Measurements from ENCODE around the gene PTPRE.

PTPRE gene

GRCh38 chr10:128007971-128008370 lies 101.1 kb downstream of the PTPRE start:
- Histone ChIP-seq H3K27me3 (ENCODE audit: insufficient read depth, low read depth, severe bottlenecking) (no peaks in the 10 kb centered on the region), H3K4me3 (ENCODE audit: low read depth, low read length) (no peak overlapping the region), H3K36me3 (no peaks in the 10 kb centered on the region), H3K9me3 (ENCODE audit: severe bottlenecking) (no peaks in the 10 kb centered on the region), H3K27ac (no peak overlapping the region)
- no peak for DNase-seq
- TF ChIP-seq CTCF (IDR thresholded peaks at IDR 0.05; ENCODE audit: low read depth, low read length), result no peak

- no peak for DNase-seq
- no peak overlapping the region for H3K27ac ChIP-seq
Measured at GRCh38 chr10:128008521-128009250, 101.8 kb downstream of the PTPRE start.

GRCh38 chr10:128009372-128010126 lies 102.6 kb downstream of the PTPRE start:
- no peak for DNase-seq
- Histone ChIP-seq H3K27me3 (ENCODE audit: insufficient read depth, low read depth, severe bottlenecking) (no peaks in the 10 kb centered on the region), H3K9me3 (ENCODE audit: severe bottlenecking) (no peaks in the 10 kb centered on the region), H3K27ac (no peak overlapping the region), H3K36me3 (no peaks in the 10 kb centered on the region), H3K4me3 (ENCODE audit: low read depth, low read length) (no peak overlapping the region)
- no peak for TF ChIP-seq CTCF (IDR thresholded peaks at IDR 0.05; ENCODE audit: low read depth, low read length)

More at GRCh38 chr10:128008521-128009250, 101.8 kb downstream of the PTPRE start:
- H3K36me3 ChIP-seq, result no peaks in the 10 kb centered on the region
- H3K9me3 ChIP-seq (ENCODE audit: severe bottlenecking), result no peaks in the 10 kb centered on the region
- no peaks in the 10 kb centered on the region for H3K27me3 ChIP-seq (ENCODE audit: insufficient read depth, low read depth, severe bottlenecking)
- no peak for TF ChIP-seq CTCF (IDR thresholded peaks at IDR 0.05; ENCODE audit: low read depth, low read length)
- no peak overlapping the region for H3K4me3 ChIP-seq (ENCODE audit: low read depth, low read length)

- peak; percentile 74 for DNase-seq
- peak; percentile 96 for TF ChIP-seq CTCF (IDR thresholded peaks at IDR 0.05; ENCODE audit: low read depth, low read length)
- Histone ChIP-seq H3K36me3 (no peaks in the 10 kb centered on the region), H3K27ac (no peak overlapping the region), H3K27me3 (ENCODE audit: insufficient read depth, low read depth, severe bottlenecking) (no peaks in the 10 kb centered on the region), H3K9me3 (ENCODE audit: severe bottlenecking) (no peaks in the 10 kb centered on the region), H3K4me3 (ENCODE audit: low read depth, low read length) (no peak overlapping the region)
Measured at GRCh38 chr10:128011059-128011979, 104.4 kb downstream of the PTPRE start.

- no peaks in the 10 kb centered on the region for H3K36me3 ChIP-seq
- no peaks in the 10 kb centered on the region for H3K9me3 ChIP-seq (ENCODE audit: severe bottlenecking)
- H3K27me3 ChIP-seq (ENCODE audit: insufficient read depth, low read depth, severe bottlenecking), result no peaks in the 10 kb centered on the region
- no peak overlapping the region for H3K4me3 ChIP-seq (ENCODE audit: low read depth, low read length)
- no peak overlapping the region for H3K27ac ChIP-seq
- TF ChIP-seq CTCF (IDR thresholded peaks at IDR 0.05; ENCODE audit: low read depth, low read length), result no peak
- no peak for DNase-seq
Measured at GRCh38 chr10:128013626-128014025, 106.7 kb downstream of the PTPRE start.
